ENCODE results near the gene BTN3A1.

DNA sequence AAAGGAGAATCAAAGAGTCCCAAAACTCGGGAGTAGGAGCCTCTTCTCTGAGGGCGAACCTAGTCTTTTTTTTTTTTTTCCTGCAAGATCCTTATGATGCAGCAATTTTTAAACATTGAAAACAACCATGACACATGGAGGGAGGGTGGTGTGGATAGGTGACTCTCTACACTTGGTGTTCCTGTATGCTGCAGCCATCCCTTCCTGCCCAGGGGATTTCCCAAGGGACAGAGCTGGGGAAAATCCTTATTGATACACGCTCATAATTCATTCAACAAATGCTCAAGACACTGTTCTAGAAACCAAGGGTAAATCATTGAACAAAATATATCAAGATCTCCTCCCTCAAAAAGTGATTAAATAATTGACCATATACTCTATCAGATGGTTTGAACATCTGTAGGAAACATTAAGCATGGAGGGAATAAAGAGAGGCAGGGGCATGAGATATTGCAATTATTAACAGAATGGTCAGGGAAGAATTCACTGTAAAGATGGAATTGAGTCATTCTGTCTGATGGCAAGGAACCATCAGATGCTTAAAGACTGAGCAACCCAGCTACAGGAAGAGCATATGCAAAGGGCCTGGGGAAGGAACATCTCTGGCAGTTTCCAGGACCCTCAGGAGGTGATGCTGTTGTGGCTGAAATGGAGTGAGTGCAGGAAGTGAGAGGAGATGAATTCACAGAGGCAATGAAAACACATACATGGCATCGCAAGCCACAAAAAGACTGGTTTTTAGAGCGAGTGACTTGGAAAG lies 24.8 kb downstream of the BTN3A1 start:
- TF ChIP-seq, protein P1, sequence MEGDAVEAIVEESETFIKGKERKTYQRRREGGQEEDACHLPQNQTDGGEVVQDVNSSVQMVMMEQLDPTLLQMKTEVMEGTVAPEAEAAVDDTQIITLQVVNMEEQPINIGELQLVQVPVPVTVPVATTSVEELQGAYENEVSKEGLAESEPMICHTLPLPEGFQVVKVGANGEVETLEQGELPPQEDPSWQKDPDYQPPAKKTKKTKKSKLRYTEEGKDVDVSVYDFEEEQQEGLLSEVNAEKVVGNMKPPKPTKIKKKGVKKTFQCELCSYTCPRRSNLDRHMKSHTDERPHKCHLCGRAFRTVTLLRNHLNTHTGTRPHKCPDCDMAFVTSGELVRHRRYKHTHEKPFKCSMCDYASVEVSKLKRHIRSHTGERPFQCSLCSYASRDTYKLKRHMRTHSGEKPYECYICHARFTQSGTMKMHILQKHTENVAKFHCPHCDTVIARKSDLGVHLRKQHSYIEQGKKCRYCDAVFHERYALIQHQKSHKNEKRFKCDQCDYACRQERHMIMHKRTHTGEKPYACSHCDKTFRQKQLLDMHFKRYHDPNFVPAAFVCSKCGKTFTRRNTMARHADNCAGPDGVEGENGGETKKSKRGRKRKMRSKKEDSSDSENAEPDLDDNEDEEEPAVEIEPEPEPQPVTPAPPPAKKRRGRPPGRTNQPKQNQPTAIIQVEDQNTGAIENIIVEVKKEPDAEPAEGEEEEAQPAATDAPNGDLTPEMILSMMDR (IDR thresholded peaks at IDR 0.05) = no peak
- TF ChIP-seq PHF8 (IDR thresholded peaks at IDR 0.05; ENCODE audit: borderline replicate concordance, low read depth) = no peak
- no peak for TF ChIP-seq POLR2A (IDR thresholded peaks at IDR 0.05; ENCODE audit: low read length)
- no peak for TF ChIP-seq CEBPB (IDR thresholded peaks at IDR 0.05)
- TF ChIP-seq, protein P2, sequence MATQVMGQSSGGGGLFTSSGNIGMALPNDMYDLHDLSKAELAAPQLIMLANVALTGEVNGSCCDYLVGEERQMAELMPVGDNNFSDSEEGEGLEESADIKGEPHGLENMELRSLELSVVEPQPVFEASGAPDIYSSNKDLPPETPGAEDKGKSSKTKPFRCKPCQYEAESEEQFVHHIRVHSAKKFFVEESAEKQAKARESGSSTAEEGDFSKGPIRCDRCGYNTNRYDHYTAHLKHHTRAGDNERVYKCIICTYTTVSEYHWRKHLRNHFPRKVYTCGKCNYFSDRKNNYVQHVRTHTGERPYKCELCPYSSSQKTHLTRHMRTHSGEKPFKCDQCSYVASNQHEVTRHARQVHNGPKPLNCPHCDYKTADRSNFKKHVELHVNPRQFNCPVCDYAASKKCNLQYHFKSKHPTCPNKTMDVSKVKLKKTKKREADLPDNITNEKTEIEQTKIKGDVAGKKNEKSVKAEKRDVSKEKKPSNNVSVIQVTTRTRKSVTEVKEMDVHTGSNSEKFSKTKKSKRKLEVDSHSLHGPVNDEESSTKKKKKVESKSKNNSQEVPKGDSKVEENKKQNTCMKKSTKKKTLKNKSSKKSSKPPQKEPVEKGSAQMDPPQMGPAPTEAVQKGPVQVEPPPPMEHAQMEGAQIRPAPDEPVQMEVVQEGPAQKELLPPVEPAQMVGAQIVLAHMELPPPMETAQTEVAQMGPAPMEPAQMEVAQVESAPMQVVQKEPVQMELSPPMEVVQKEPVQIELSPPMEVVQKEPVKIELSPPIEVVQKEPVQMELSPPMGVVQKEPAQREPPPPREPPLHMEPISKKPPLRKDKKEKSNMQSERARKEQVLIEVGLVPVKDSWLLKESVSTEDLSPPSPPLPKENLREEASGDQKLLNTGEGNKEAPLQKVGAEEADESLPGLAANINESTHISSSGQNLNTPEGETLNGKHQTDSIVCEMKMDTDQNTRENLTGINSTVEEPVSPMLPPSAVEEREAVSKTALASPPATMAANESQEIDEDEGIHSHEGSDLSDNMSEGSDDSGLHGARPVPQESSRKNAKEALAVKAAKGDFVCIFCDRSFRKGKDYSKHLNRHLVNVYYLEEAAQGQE (IDR thresholded peaks at IDR 0.05) = no peak
- no peak for TF ChIP-seq BHLHE40 (IDR thresholded peaks at IDR 0.05; ENCODE audit: low read depth, low read length)
- no peak for TF ChIP-seq CBX2 (IDR thresholded peaks at IDR 0.05; ENCODE audit: borderline replicate concordance, low read depth)
- no peak for TF ChIP-seq EP300 (IDR thresholded peaks at IDR 0.05)
- TF ChIP-seq, protein P3, sequence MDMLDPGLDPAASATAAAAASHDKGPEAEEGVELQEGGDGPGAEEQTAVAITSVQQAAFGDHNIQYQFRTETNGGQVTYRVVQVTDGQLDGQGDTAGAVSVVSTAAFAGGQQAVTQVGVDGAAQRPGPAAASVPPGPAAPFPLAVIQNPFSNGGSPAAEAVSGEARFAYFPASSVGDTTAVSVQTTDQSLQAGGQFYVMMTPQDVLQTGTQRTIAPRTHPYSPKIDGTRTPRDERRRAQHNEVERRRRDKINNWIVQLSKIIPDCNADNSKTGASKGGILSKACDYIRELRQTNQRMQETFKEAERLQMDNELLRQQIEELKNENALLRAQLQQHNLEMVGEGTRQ (IDR thresholded peaks at IDR 0.05) = no peak

Data from A549 (cell line).